ENCODE results near the gene FBXW5. TPM values are rescaled to one million over a fixed set of nuclear protein-coding genes. Genes with fewer than 3 reads are reported as not detected.

FBXW5 gene
- total RNA-seq (2014; rRNA removed; shearing (Covaris generic)) = 56.2 and 83.0 TPM in 2 replicates

- DNase-seq (ENCODE audit: low spot score) = peak; percentile 87
These were observed at the start of gene FBXW5, which contains the start of gene C8G for GRCh38 chr9:136944519-136945332. Gene FBXW5 (minus strand): TSS chr9:136944738. CDS start chr9:136944083, 655 bp downstream. Gene C8G (plus strand): TSS chr9:136945243. CDS start chr9:136945321, 78 bp downstream.

GRCh38 chr9:136992819-136993369 is 48.4 kb upstream of the FBXW5 start:
- DNase-seq (ENCODE audit: low spot score) = no peak

- DNase-seq (ENCODE audit: low spot score) = peak; percentile 75
These were observed 47.7 kb upstream of the FBXW5 start, which contains the start of gene PAXX for GRCh38 chr9:136991993-136992818. Gene PAXX (plus strand): TSS chr9:136992422. CDS start chr9:136992444, 22 bp downstream.

- DNase-seq (ENCODE audit: low spot score) = no peak
These were observed 45.8 kb upstream of the FBXW5 start for GRCh38 chr9:136990242-136990911.

GRCh38 chr9:136988872-136989271 is 44.3 kb upstream of the FBXW5 start:
- DNase-seq (ENCODE audit: low spot score) = no peak

GRCh38 chr9:136985853-136986252 is 41.3 kb upstream of the FBXW5 start:
- no peak for DNase-seq (ENCODE audit: low spot score)

- DNase-seq (ENCODE audit: low spot score) = no peak
These were observed 40.6 kb upstream of the FBXW5 start for GRCh38 chr9:136985027-136985602.

GRCh38 chr9:136984464-136985026 is 40.0 kb upstream of the FBXW5 start:
- DNase-seq (ENCODE audit: low spot score) = no peak

- no peak for DNase-seq (ENCODE audit: low spot score)
These were observed 39.2 kb upstream of the FBXW5 start for GRCh38 chr9:136983656-136984314.

GRCh38 chr9:136983167-136983566 is 38.6 kb upstream of the FBXW5 start:
- DNase-seq (ENCODE audit: low spot score) = no peak

GRCh38 chr9:136982232-136983051 is 37.9 kb upstream of the FBXW5 start, which contains the start of gene LCNL1:
Gene LCNL1 (plus strand): TSS chr9:136982993. CDS start chr9:136983587, 594 bp downstream.
- no peak for DNase-seq (ENCODE audit: low spot score)

GRCh38 chr9:136981588-136982231 is 37.2 kb upstream of the FBXW5 start:
- no peak for DNase-seq (ENCODE audit: low spot score)

- no peak for DNase-seq (ENCODE audit: low spot score)
These were observed 36.3 kb upstream of the FBXW5 start for GRCh38 chr9:136980669-136981478.

GRCh38 chr9:136979769-136980587 is 35.4 kb upstream of the FBXW5 start:
- DNase-seq (ENCODE audit: low spot score) = no peak

GRCh38 chr9:136978865-136979544 is 34.5 kb upstream of the FBXW5 start:
- DNase-seq (ENCODE audit: low spot score) = no peak

GRCh38 chr9:136978073-136978864 is 33.7 kb upstream of the FBXW5 start:
- no peak for DNase-seq (ENCODE audit: low spot score)
